ENCODE results near the gene CYP1A1.
"Not testable (repeated sequence)": the region's sequence is repeated elsewhere in the genome, so short reads cannot be mapped to it uniquely, and the experiment has no call there.

The CYP1A1 gene

GRCh38 chr15:74738239-74738638 lies 12.9 kb upstream of the CYP1A1 start:
- not testable (repeated sequence) for DNase-seq (ENCODE audit: low spot score)

GRCh38 chr15:74735305-74735704 lies 10.0 kb upstream of the CYP1A1 start:
- DNase-seq (ENCODE audit: low spot score), result no peak

GRCh38 chr15:74733269-74733668 lies 7.9 kb upstream of the CYP1A1 start:
- DNase-seq (ENCODE audit: low spot score), result no peak

GRCh38 chr15:74732846-74733245 lies 7.5 kb upstream of the CYP1A1 start:
- no peak for DNase-seq (ENCODE audit: low spot score)

GRCh38 chr15:74730619-74731316 lies 5.4 kb upstream of the CYP1A1 start:
- DNase-seq (ENCODE audit: low spot score), result no peak

GRCh38 chr15:74729372-74729771 lies 4.0 kb upstream of the CYP1A1 start:
- not testable (repeated sequence) for DNase-seq (ENCODE audit: low spot score)

- not testable (repeated sequence) for DNase-seq (ENCODE audit: low spot score)
Measured at GRCh38 chr15:74728699-74729098, 3.4 kb upstream of the CYP1A1 start.

GRCh38 chr15:74727727-74728126 lies 2.4 kb upstream of the CYP1A1 start:
- no peak for DNase-seq (ENCODE audit: low spot score)

- DNase-seq (ENCODE audit: low spot score), result no peak
Measured at GRCh38 chr15:74726774-74727164, 1.4 kb upstream of the CYP1A1 start.

GRCh38 chr15:74725845-74726773 lies 781 bp upstream of the CYP1A1 start:
- DNase-seq (ENCODE audit: low spot score), result no peak

- no peak for DNase-seq (ENCODE audit: low spot score)
Measured at GRCh38 chr15:74724570-74725224, 631 bp downstream of the CYP1A1 start.

GRCh38 chr15:74723754-74724334 lies 1.5 kb downstream of the CYP1A1 start:
- DNase-seq (ENCODE audit: low spot score), result no peak

GRCh38 chr15:74723187-74723586 lies 2.1 kb downstream of the CYP1A1 start:
- DNase-seq (ENCODE audit: low spot score), result no peak

GRCh38 chr15:74722591-74722990 lies 2.7 kb downstream of the CYP1A1 start:
- DNase-seq (ENCODE audit: low spot score), result no peak

- DNase-seq (ENCODE audit: low spot score), result no peak
Measured at GRCh38 chr15:74716651-74717050, 8.7 kb downstream of the CYP1A1 start.

- DNase-seq (ENCODE audit: low spot score), result no peak
Measured at GRCh38 chr15:74712311-74712710, 13.0 kb downstream of the CYP1A1 start.

GRCh38 chr15:74710319-74711094 lies 14.8 kb downstream of the CYP1A1 start:
- DNase-seq (ENCODE audit: low spot score), result no peak

- DNase-seq (ENCODE audit: low spot score), result no peak
Measured at GRCh38 chr15:74709892-74710291, 15.4 kb downstream of the CYP1A1 start.

- DNase-seq (ENCODE audit: low spot score), result no peak
Measured at GRCh38 chr15:74709011-74709410, 16.3 kb downstream of the CYP1A1 start.

- DNase-seq (ENCODE audit: low spot score), result no peak
Measured at GRCh38 chr15:74696808-74697207, 28.5 kb downstream of the CYP1A1 start.

GRCh38 chr15:74696398-74696729 lies 29.0 kb downstream of the CYP1A1 start:
- no peak for DNase-seq (ENCODE audit: low spot score)
